Testis (tissue), 3 donors: ENCODE results near the gene GPATCH2L. TPM values are rescaled to one million over a fixed set of nuclear protein-coding genes. Genes with fewer than 3 reads are reported as not detected.

Experiments used
- DNase-seq: peaks from one replicate; pipeline ENCODE4 v3.0.0-alpha.2; 2019
- H3K27ac ChIP-seq, 2 donors: fragments of 200-600 bp; sonication (generic); one replicate each; pipeline ENCODE4 v1.5.1; 2019
- H3K27me3 ChIP-seq: fragments of 200-600 bp; sonication (generic); one replicate; pipeline ENCODE4 v1.5.1; 2019
- H3K36me3 ChIP-seq: fragments of 200-600 bp; sonication (generic); one replicate; pipeline ENCODE4 v1.5.1; 2017; ENCODE audit warnings: low read depth; ENCODE audit errors: missing control alignments
- H3K4me1 ChIP-seq: fragments of 200-600 bp; sonication (generic); one replicate; pipeline ENCODE4 v1.5.1; 2019
- H3K4me3 ChIP-seq, 2 donors: fragments of 200-600 bp; sonication (generic); one replicate each; pipeline ENCODE4 v1.5.1; 2017 to 2019
- H3K9me3 ChIP-seq: fragments of 200-600 bp; sonication (generic); one replicate; pipeline ENCODE4 v1.5.1; 2017
- POLR2A ChIP-seq: fragments of 450-650 bp; IDR thresholded peaks from one replicate; pipeline ENCODE4 v1.6.1; 2017; ENCODE audit warnings: antibody characterized with exemption, mild to moderate bottlenecking, moderate library complexity
- WGBS, 2 donors: methylation state at CpG; one replicate each; pipeline ENCODE4 v1.1.5; 2018; 5-methylcytosine and 5-hydroxymethylcytosine counted together
- intact Hi-C: fragments of 100-400 bp; cut with DNase I; formaldehyde crosslinking; loops from one replicate; pipeline ENCODE4 v1.15.1; 2023; ENCODE audit warnings: low total_unique reads
- polyA plus RNA-seq: library from polyadenylated mRNA; stranded (reverse); fragments of 350-450 nt; fragmentation: Illumina TruSeq; extraction: RNeasy Lipid Tissue Mini Kit (QIAGEN cat#74804); gene quantifications from one replicate; pipeline ENCODE4 v1.2.3, GENCODE V29; 2014; ENCODE audit warnings: low read depth, low replicate concordance; ENCODE audit not compliant: insufficient read depth
- total RNA-seq, 2 donors: library from RNA; depleted of rRNA; stranded (reverse); fragments of >200 nt; gene quantifications; one replicate each; pipeline ENCODE4 v1.2.3, GENCODE V29; 2016
- TF ChIP-seq, protein P1 (sequence below), 3 experiments: fragments of 450-650 bp in 2 of 3; fragments of 200-600 bp in 1 of 3; sonication (generic) in 1 of 3; IDR thresholded peaks; one replicate each; pipeline ENCODE4 v1.5.1; 2016 to 2019; ENCODE audit warnings: antibody characterized with exemption in 3 of 3, mild to moderate bottlenecking in 2 of 3, moderate library complexity in 1 of 3

GPATCH2L gene
- total and polyA plus RNA-seq, 3 donors from 2014 or later = 39.9 to 87.2 (median 74.5) TPM

- H3K9me3 ChIP-seq = no peaks in the 10 kb centered on the region
- no peaks in the 10 kb centered on the region for H3K36me3 ChIP-seq
- no peak overlapping the region for H3K4me3 ChIP-seq
- intact Hi-C loops = no loop called here
- H3K27ac ChIP-seq = no peak overlapping the region
- no peaks in the 10 kb centered on the region for H3K27me3 ChIP-seq
- TF ChIP-seq POLR2A = no peak
- TF ChIP-seq, protein P1, sequence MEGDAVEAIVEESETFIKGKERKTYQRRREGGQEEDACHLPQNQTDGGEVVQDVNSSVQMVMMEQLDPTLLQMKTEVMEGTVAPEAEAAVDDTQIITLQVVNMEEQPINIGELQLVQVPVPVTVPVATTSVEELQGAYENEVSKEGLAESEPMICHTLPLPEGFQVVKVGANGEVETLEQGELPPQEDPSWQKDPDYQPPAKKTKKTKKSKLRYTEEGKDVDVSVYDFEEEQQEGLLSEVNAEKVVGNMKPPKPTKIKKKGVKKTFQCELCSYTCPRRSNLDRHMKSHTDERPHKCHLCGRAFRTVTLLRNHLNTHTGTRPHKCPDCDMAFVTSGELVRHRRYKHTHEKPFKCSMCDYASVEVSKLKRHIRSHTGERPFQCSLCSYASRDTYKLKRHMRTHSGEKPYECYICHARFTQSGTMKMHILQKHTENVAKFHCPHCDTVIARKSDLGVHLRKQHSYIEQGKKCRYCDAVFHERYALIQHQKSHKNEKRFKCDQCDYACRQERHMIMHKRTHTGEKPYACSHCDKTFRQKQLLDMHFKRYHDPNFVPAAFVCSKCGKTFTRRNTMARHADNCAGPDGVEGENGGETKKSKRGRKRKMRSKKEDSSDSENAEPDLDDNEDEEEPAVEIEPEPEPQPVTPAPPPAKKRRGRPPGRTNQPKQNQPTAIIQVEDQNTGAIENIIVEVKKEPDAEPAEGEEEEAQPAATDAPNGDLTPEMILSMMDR (IDR thresholded peaks at IDR 0.05) = no peak
- 91 to 94% methylated on average over 6 of the region's 6 CpGs for WGBS, 2 donors
- no peak for DNase-seq
- no peaks in the 10 kb centered on the region for H3K4me1 ChIP-seq
Observed at GRCh38 chr14:76259029-76259735, 107.5 kb downstream of the GPATCH2L start.

DNA sequence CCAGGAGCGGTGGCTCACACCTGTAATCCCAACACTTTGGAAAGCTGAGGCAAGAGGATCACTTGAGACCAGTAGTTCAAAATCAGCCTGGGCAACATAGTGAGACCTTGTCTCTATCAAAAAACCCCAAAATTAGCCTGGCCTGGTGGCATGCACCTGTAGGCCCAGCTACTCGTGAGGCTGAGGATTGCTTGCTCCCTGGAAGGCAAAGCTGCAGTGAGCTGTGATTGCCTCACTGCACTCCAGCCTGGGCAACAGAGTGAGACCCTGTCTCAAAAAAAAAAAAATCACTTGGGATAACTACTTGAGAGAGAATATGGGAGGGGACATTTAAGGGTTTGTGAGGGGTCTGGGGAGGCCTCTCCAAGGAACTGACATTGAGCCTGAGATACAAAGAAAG lies 109.0 kb downstream of the GPATCH2L start:
- 93 to 96% methylated on average over 2 of the region's 2 CpGs for WGBS, 2 donors
- DNase-seq = no peak
- Histone ChIP-seq H3K36me3 (no peaks in the 10 kb centered on the region), H3K4me1 (no peaks in the 10 kb centered on the region), H3K4me3 (no peak overlapping the region), H3K27ac (no peak overlapping the region), H3K27me3 (no peaks in the 10 kb centered on the region), H3K9me3 (no peaks in the 10 kb centered on the region)
- TF ChIP-seq, protein P1 (IDR thresholded peaks at IDR 0.05) = no peak
- TF ChIP-seq POLR2A = no peak
- intact Hi-C loops = no loop called here

- H3K4me3 ChIP-seq = no peak overlapping the region
- no peaks in the 10 kb centered on the region for H3K9me3 ChIP-seq
- no peak for DNase-seq
- intact Hi-C loops = no loop called here
- H3K36me3 ChIP-seq = no peaks in the 10 kb centered on the region
- 36 to 58% methylated on average over 6 of the region's 6 CpGs for WGBS, 2 donors
- H3K4me1 ChIP-seq = no peaks in the 10 kb centered on the region
- no peaks in the 10 kb centered on the region for H3K27me3 ChIP-seq
- H3K27ac ChIP-seq = no peak overlapping the region
- no peak for TF ChIP-seq POLR2A
- TF ChIP-seq, protein P1 (IDR thresholded peaks at IDR 0.05) = no peak
Observed at GRCh38 chr14:76261371-76261811, 109.7 kb downstream of the GPATCH2L start.

- no peak for TF ChIP-seq POLR2A
- TF ChIP-seq, protein P1 (IDR thresholded peaks at IDR 0.05) = no peak
- Histone ChIP-seq H3K4me3 (no peak overlapping the region), H3K36me3 (no peaks in the 10 kb centered on the region), H3K27me3 (no peaks in the 10 kb centered on the region), H3K4me1 (no peaks in the 10 kb centered on the region), H3K9me3 (no peaks in the 10 kb centered on the region), H3K27ac (no peak overlapping the region)
- WGBS, 2 donors = 91 to 97% methylated on average over 5 of the region's 5 CpGs
- intact Hi-C loops = no loop called here
- no peak for DNase-seq
Observed at GRCh38 chr14:76262641-76263040, 110.9 kb downstream of the GPATCH2L start.

Other genes starting within 250 kb of the GPATCH2L start
- gene TGFB3, start 169.9 kb upstream of the GPATCH2L start, total RNA-seq = 10 to 100 TPM in 1 of 2 donors, 1 to 10 TPM in 1; 9.4 to 15.2 TPM
- 18.0 TPM for gene TGFB3, start 169.9 kb upstream of the GPATCH2L start, polyA plus RNA-seq
- gene IFT43, start 166.2 kb upstream of the GPATCH2L start, total RNA-seq = 10 to 100 TPM; 55.1 to 68.4 TPM
- gene IFT43, start 166.2 kb upstream of the GPATCH2L start, polyA plus RNA-seq = 85.4 TPM
- 1 to 10 TPM; 2.5 to 2.8 TPM for gene ESRRB, start 224.2 kb downstream of the GPATCH2L start, total RNA-seq
- gene ESRRB, start 224.2 kb downstream of the GPATCH2L start, polyA plus RNA-seq = 3.3 TPM